Calu3 (cell line): Measurements from ENCODE around the gene COL4A2. TPM values are rescaled to one million over a fixed set of nuclear protein-coding genes. Genes with fewer than 3 reads are reported as not detected.

ENCODE experiments used
- BruUV-seq: library from RNA; stranded (reverse); fragments of 400-500 nt; replicated peaks from 2 replicates; lab custom pipeline; 2021; lab: Mats Ljungman, UMichigan
- CTCF ChIA-PET: fragments of 300-600 bp; sonication (Branson Sonifier 250); formaldehyde crosslinking; loops from one replicate; lab custom pipeline; 2022; ENCODE audit warnings: antibody characterized with exemption; lab: Charles Lee
- DNase-seq: peaks from one replicate; pipeline ENCODE4 v3.0.0; 2022
- H3K27ac Mint-ChIP-seq: one replicate; pipeline ENCODE4 v1.8.0; 2022; ENCODE audit warnings: mixed read lengths; ENCODE audit not compliant: unreplicated experiment
- H3K27me3 Mint-ChIP-seq: one replicate; pipeline ENCODE4 v1.8.0; 2022; ENCODE audit warnings: mixed read lengths; ENCODE audit not compliant: unreplicated experiment
- H3K36me3 Mint-ChIP-seq: one replicate; pipeline ENCODE4 v1.8.0; 2022; ENCODE audit warnings: mild to moderate bottlenecking, moderate library complexity, mixed read lengths; ENCODE audit not compliant: insufficient read depth, unreplicated experiment
- H3K4me1 Mint-ChIP-seq: one replicate; pipeline ENCODE4 v1.8.0; 2022; ENCODE audit warnings: mild to moderate bottlenecking, low read depth, mixed read lengths; ENCODE audit not compliant: unreplicated experiment
- H3K4me3 Mint-ChIP-seq: one replicate; pipeline ENCODE4 v1.8.0; 2022; ENCODE audit warnings: mild to moderate bottlenecking, low read depth, moderate library complexity, mixed read lengths; ENCODE audit not compliant: unreplicated experiment
- H3K9me3 Mint-ChIP-seq: one replicate; pipeline ENCODE4 v1.8.0; 2022; ENCODE audit warnings: low read depth, mixed read lengths; ENCODE audit not compliant: unreplicated experiment
- CTCF ChIP-seq: fragments of 200-600 bp; IDR thresholded peaks from one replicate; pipeline ENCODE4 v1.8.0; 2022; ENCODE audit warnings: antibody characterized with exemption; ENCODE audit not compliant: unreplicated experiment
- intact Hi-C: fragments of 100-400 bp; cut with micrococcal nuclease; formaldehyde crosslinking; loops from one replicate; pipeline ENCODE4 v1.10.0; 2022; ENCODE audit not compliant: unreplicated experiment
- total RNA-seq: library from RNA; stranded (reverse); gene quantifications from 2 replicates; pipeline ENCODE4 v1.2.3, GENCODE V29; 2022

COL4A2 gene
- total RNA-seq, 1 experiment from 2014 or later = 0.42 TPM

GRCh38 chr13:110336681-110337080, 29.6 kb downstream of the COL4A2 start:
- H3K4me1 Mint-ChIP-seq = no peaks in the 10 kb centered on the region
- no peaks in the 10 kb centered on the region for H3K27me3 Mint-ChIP-seq
- intact Hi-C loops = no loop called here
- no peaks in the 10 kb centered on the region for H3K36me3 Mint-ChIP-seq
- DNase-seq = no peak
- TF ChIP-seq CTCF = no peak
- CTCF ChIA-PET = no interaction called here
- H3K9me3 Mint-ChIP-seq = no peaks in the 10 kb centered on the region
- BruUV-seq = no TSS peak
- H3K27ac Mint-ChIP-seq = no peak overlapping the region
- H3K4me3 Mint-ChIP-seq = no peak overlapping the region

DNA sequence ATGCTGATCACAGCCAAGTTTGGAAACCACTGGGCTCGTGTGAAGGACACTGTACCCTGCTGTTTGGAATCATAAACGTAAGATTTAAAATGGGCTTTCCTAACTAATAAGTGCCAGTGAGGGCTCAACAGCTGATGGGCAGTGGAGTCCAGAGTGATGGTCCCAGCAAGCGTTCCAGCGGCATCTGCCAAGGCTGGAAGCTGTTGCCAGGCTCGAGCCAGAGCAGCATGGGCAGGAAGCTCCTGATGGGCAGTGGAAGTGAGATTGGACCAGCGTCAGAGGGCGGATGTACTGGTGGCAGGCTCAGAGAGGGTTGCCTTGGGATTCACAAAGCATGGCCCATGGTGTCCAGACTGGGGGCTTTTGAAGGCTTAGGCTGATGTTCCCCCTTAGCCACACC, 30.2 kb downstream of the COL4A2 start:
- Mint-ChIP-seq H3K4me1 (no peaks in the 10 kb centered on the region), H3K36me3 (no peaks in the 10 kb centered on the region), H3K9me3 (no peaks in the 10 kb centered on the region), H3K4me3 (no peak overlapping the region), H3K27me3 (no peaks in the 10 kb centered on the region), H3K27ac (no peak overlapping the region)
- DNase-seq = no peak
- BruUV-seq = no TSS peak
- no peak for TF ChIP-seq CTCF
- intact Hi-C loops = no loop called here
- CTCF ChIA-PET = no interaction called here

- H3K27me3 Mint-ChIP-seq = no peaks in the 10 kb centered on the region
- no TSS peak for BruUV-seq
- intact Hi-C loops = no loop called here
- no peak for TF ChIP-seq CTCF
- H3K4me1 Mint-ChIP-seq = no peaks in the 10 kb centered on the region
- H3K9me3 Mint-ChIP-seq = no peaks in the 10 kb centered on the region
- CTCF ChIA-PET = no interaction called here
- no peak for DNase-seq
- no peak overlapping the region for H3K4me3 Mint-ChIP-seq
- H3K36me3 Mint-ChIP-seq = no peaks in the 10 kb centered on the region
- no peak overlapping the region for H3K27ac Mint-ChIP-seq
These were observed 31.5 kb downstream of the COL4A2 start for GRCh38 chr13:110338441-110339101.

DNA sequence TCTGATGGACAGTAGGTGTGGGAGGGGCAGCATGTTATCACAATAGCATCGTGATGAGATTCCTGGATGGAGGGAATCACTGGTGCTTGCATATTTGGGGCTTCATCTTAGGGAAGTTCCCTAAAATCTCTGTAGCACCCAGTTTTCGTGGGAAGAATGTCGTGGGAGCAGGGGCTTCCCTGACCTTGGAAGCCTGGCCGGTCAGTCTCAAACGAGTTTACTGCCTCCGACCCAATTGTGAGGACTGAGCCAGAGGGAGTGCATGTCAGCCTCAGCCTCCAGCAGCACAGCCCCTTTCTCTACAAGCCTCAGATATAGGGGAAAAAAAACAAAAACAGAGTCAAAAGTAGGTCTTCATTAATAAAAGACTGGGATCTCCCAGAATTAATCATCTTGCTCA, 32.2 kb downstream of the COL4A2 start:
- Mint-ChIP-seq H3K27me3 (no peaks in the 10 kb centered on the region), H3K9me3 (no peaks in the 10 kb centered on the region), H3K36me3 (no peaks in the 10 kb centered on the region), H3K4me3 (no peak overlapping the region), H3K4me1 (no peaks in the 10 kb centered on the region), H3K27ac (no peak overlapping the region)
- CTCF ChIA-PET = no interaction called here
- no TSS peak for BruUV-seq
- no peak for DNase-seq
- no peak for TF ChIP-seq CTCF
- intact Hi-C loops = no loop called here
